Measurements from ENCODE around the gene MTG1.
"Not testable (repeated sequence)": the region's sequence is repeated elsewhere in the genome, so short reads cannot be mapped to it uniquely, and the experiment has no call there.

The MTG1 gene

DNA sequence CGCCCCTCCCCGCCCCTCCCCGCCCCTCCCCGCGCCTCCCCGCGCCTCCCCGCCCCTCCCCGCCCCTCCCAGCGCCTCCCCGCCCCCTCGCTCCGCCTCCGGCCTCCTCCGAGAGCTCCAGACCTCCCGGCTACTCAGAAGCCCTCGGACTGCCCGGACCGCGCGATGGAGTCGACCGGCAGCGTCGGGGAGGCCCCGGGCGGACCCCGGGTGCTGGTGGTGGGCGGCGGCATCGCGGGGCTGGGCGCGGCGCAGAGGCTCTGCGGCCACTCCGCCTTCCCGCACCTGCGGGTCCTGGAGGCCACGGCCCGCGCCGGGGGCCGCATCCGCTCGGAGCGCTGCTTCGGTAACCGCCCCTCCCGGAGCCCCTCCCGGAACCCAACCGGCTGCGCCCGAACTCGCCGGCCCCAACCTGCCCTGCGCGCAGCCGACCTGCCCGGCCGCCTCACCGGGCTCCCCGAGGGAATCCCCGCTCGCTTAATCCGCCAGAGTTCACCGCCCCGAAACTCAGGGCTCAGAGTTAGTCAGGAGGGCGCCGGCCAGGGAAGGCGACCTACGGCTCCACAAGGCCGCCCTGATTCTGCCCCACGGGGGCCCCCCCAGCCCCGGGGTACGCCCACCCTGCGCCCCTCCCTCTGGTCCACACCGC lies 14.7 kb upstream of the MTG1 start, which contains the start of gene PAOX:
Gene PAOX (plus strand): TSS at position 111 of the 649 bp plus-strand sequence. CDS start 55 bp downstream, at position 166.
- peak; percentile 77 to 82 for DNase-seq

GRCh38 chr10:133379801-133380666 lies 13.9 kb upstream of the MTG1 start:
- no peak for DNase-seq

GRCh38 chr10:133381036-133381435 lies 12.9 kb upstream of the MTG1 start:
- DNase-seq: no peak

- DNase-seq: no peak
Measured at GRCh38 chr10:133383551-133383950, 10.4 kb upstream of the MTG1 start.

GRCh38 chr10:133384071-133384470 lies 9.9 kb upstream of the MTG1 start:
- DNase-seq: no peak

DNA sequence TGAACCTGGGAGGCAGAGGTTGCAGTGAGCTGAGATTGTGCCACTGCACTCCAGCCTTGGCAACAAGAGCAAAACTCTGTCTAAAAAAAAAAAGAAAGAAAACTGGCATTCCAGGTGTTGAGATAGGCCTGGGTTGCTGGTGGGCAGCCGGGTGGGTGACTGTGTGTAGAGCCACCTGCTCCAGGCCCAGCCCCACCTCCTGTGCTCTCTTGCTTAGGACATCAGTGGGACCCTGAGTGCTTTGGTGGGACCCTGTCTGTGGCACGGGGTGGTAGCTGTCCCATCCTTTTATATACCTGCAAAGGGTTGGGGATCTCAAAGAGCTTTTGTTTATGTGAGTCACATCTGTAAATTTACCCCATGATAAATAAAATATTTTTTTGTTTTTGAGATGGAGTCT lies 8.7 kb upstream of the MTG1 start:
- DNase-seq: no peak

- not testable (repeated sequence) for DNase-seq
Measured at GRCh38 chr10:133386951-133387350, 7.0 kb upstream of the MTG1 start.

- no peak for DNase-seq
Measured at GRCh38 chr10:133388236-133388972, 5.6 kb upstream of the MTG1 start.

GRCh38 chr10:133388973-133389818 lies 4.8 kb upstream of the MTG1 start:
- DNase-seq: peak; percentile 54 to 64

- peak; percentile 44 to 48 for DNase-seq
Measured at GRCh38 chr10:133390597-133391248, 3.2 kb upstream of the MTG1 start.

- DNase-seq: peak in 1 of 2 experiments; percentile 21
Measured at GRCh38 chr10:133391249-133391635, 2.7 kb upstream of the MTG1 start.

GRCh38 chr10:133391761-133392518 lies 2.0 kb upstream of the MTG1 start:
- DNase-seq: peak; percentile 61 to 65

DNA sequence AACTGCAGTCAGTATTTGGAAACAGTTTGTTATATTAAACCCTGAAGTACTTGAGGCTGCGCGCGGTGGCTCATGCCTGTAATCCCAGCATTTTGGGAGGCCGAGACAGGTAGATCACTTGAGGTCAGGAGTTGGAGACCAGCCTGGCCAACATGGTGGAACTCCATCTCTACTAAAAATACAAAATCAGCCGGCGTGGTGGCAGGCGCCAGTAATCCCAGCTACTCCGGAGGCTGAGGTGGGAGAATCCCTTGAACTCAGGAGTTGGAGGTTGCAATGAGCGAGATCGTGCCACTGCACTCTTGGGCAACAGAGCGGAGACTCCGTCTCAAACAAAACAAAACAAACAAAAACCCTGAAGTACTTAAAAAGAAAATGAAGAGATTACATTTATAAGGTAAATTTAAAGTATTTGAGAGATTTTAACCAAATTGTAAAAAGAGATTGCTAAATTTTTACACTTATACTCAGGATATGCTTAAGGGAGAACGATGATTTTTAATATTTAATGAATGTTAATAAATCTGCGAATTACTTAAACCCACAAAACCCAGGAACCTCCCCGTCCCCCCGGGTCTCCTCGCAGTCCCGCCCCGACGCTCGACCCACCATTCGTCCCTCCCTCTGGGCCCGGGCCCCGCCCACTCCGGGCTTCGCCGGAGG lies 425 bp upstream of the MTG1 start:
- DNase-seq: peak; percentile 20 to 21

DNA sequence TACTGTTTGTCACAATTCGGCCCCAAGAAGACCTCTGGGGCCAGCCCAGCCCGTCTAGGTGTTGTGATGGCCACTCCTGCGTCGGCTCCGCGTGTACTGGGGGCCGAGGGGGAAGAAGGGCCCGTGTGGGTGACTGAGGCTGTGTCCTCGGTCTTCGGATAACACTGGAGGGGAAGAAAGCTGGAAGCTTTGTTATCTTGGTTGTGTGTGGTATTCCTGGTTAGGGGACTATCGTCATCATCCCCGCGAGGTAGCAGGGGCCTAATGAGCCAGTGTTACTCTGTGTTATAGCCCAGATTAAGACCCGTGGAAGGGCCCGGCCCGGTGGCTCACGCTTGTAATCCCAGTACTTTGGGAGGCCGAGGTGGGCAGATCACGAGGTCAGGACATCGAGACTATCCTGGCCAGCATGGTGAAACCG lies 854 bp downstream of the MTG1 start:
- DNase-seq: peak; percentile 33 to 39

GRCh38 chr10:133396035-133396624 lies 2.2 kb downstream of the MTG1 start:
- peak; percentile 14 to 16 for DNase-seq

DNA sequence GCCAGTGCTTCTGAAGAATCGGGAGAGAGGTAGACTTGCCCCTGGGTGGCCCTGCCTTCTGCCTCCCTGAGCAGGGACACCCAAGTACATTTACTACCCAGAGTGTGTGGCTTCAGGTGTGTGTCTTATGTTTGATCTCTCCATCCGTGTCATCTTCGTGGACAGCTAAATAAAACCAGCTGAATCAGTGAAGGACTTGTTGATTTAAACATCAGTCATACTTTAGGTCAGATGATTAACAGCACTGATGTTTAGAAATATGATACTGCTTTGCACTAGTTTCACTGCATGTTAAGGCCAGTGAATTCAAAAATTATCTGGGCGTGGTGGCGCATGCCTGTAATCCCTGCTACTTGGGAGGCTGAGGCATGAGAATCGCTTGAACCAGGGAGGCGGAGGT lies 4.0 kb downstream of the MTG1 start:
- peak; percentile 7 to 10 for DNase-seq

- DNase-seq: peak; percentile 14
Measured at GRCh38 chr10:133399123-133399601, 5.2 kb downstream of the MTG1 start.

GRCh38 chr10:133400624-133401424 lies 6.9 kb downstream of the MTG1 start:
- peak; percentile 15 to 17 for DNase-seq

DNA sequence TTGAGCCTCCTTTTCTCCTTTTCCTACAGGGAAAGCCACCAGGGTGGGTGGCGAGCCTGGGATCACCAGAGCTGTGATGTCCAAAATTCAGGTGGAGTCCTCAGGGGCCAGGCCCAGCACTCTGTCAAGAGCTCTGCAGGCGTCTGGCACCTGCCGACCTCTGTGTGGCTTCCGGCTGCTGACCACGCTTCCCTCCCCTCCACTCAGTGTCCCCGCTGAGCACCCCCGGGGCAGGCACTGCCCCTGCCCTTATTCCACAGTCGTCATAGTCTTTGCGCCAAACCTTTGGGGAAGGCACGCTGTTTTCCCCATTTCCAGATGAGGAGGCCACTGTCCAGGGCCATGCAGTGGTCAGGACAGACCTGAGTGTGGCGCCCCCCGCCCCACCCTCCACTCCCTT lies 7.5 kb downstream of the MTG1 start:
- peak in 1 of 2 experiments; percentile 9 for DNase-seq

Data from activated T-cell treated with anti-CD3 and anti-CD28 coated beads, Interleukin-2, amount 50 U/mL, for 48 hours (primary cell).